Activated naive CD4-positive, alpha-beta T cell treated with anti-CD3 and anti-CD28 coated beads, Interleukin-2, amount 10 ng/mL, durations not matched to agents 7 days and 5 days (primary cell): ENCODE results near the gene TUBGCP3.
"Not testable (repeated sequence)": the region's sequence is repeated elsewhere in the genome, so short reads cannot be mapped to it uniquely, and the experiment has no call there.

Experiments used
- CTCF ChIA-PET: fragments of 350-600 bp; sonication (Branson Sonifier 250); formaldehyde crosslinking; loops from one replicate; lab custom pipeline; 2021; ENCODE audit warnings: antibody characterized with exemption; lab: Charles Lee
- DNase-seq: peaks from one replicate; pipeline ENCODE4 v3.0.0-alpha.2; 2020
- H3K27ac Mint-ChIP-seq: one replicate; pipeline ENCODE4 v1.8.0; 2021; ENCODE audit warnings: mild to moderate bottlenecking, moderate library complexity, mixed read lengths
- H3K27me3 Mint-ChIP-seq: one replicate; pipeline ENCODE4 v1.8.0; 2021; ENCODE audit warnings: mild to moderate bottlenecking, mixed read lengths
- H3K36me3 Mint-ChIP-seq: one replicate; pipeline ENCODE4 v1.8.0; 2021; ENCODE audit warnings: mixed read lengths
- H3K4me1 Mint-ChIP-seq: one replicate; pipeline ENCODE4 v1.8.0; 2021; ENCODE audit warnings: mixed read lengths
- H3K4me3 Mint-ChIP-seq: one replicate; pipeline ENCODE4 v1.8.0; 2021; ENCODE audit warnings: mild to moderate bottlenecking, moderate library complexity, mixed read lengths
- H3K9me3 Mint-ChIP-seq: one replicate; pipeline ENCODE4 v1.8.0; 2021; ENCODE audit warnings: mixed read lengths

The TUBGCP3 gene

DNA sequence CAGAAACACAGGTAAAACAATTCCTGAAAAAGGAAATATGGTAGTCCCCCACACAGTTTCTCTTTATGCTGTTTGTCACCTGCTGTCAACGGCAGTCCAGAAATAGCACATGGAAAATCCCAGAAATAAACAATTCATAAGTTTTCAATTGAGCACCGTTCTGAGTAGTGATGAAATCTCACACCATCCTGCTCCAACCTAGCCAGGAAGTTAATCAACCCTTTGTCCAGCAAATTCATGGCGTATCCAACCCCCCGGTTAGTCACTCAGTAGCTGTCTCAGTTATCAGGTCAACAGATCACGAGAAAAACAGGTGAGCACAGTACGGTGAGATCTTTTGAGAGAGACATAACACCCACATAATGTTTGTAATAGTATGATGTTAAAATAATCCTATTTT lies 74.2 kb downstream of the TUBGCP3 start:
- no peak for DNase-seq
- H3K4me3 Mint-ChIP-seq, result no peak overlapping the region
- H3K4me1 Mint-ChIP-seq, result no peaks in the 10 kb centered on the region
- H3K9me3 Mint-ChIP-seq, result no peaks in the 10 kb centered on the region
- H3K27me3 Mint-ChIP-seq, result no peaks in the 10 kb centered on the region
- H3K36me3 Mint-ChIP-seq, result peaks cover 23% of the 10 kb centered on the region
- CTCF ChIA-PET, result interaction anchor here (1.1 kb wide), 1 partner anchor 8 kb away, joined by 3 read pairs; no protein-coding TSS in a partner anchor
- H3K27ac Mint-ChIP-seq, result no peak overlapping the region

DNA sequence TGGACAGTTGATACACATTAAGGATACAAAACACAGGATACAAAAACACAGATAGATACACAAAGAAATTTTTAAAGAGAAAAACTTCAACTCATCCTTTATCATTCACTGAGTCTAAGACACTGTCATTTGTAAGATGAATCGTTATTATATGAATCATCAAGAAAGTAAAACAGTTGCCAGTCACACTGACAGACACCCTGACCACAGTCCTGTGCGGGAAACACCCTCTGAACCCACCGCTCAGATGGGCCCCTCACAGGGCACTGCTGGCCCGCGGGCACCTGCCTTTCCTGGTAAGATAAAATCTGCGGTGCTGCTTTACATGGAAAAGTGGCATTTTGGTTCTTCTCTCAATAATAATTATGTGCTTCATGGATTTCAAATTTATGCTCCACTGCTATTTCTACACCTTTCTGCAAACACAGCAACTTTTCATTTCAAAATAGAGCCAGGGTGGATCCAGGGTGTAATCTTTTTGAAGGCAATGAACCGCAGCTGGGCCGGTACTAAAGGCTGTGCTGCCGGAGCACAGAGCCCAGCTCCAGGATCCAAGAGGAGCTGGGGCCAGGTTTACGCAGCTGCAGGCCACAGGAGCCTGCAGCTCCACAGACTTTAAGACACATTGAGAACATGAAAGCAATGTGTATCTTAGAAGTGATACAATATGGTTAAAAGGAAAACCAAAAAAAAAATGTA lies 76.8 kb downstream of the TUBGCP3 start:
- Mint-ChIP-seq H3K27ac (no peak overlapping the region), H3K4me1 (no peaks in the 10 kb centered on the region), H3K36me3 (peaks cover 33% of the 10 kb centered on the region), H3K4me3 (no peak overlapping the region), H3K9me3 (no peaks in the 10 kb centered on the region), H3K27me3 (no peaks in the 10 kb centered on the region)
- DNase-seq, result no peak
- CTCF ChIA-PET, result interaction anchor here (2.2 kb wide), 1 partner anchor 95 kb away, joined by 7 read pairs; no protein-coding TSS in a partner anchor

DNA sequence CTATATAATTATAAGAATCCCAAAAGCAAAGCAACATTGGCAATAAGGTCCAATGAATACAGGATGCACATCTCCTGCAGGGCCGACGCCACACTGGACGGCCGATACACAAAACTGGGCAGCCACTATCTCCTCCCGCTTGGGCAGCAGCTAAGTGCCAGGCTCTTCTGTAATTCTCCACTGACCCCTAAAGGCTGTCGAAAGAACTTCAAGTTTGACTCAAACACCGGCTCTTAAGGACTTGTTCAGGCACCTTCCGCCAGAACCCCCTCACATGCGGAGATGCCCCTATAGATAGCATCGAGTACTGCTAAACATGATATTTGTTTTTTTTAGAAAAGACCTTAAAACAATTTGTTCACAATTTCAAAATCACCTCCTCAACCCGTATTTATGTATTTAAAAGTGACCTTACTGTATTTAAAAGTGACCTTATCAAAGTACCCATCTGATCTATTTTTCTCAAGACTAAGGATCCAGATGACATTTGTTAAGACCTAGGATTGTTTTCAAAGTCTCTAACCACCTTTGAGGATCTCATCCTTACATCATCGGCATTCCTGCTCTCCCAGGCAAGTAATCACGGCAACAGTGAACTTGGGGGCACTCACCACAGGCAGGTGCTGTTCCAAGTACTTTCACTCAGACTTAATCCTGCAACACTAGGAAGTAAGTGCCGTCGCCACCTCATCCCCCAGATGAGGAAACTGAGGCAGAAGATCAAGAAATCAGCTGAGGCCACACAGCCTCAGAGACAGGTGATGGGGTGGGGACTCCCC lies 77.8 kb downstream of the TUBGCP3 start:
- Mint-ChIP-seq H3K4me3 (no peak overlapping the region), H3K36me3 (peaks cover 33% of the 10 kb centered on the region), H3K4me1 (no peaks in the 10 kb centered on the region), H3K27ac (no peak overlapping the region), H3K27me3 (no peaks in the 10 kb centered on the region), H3K9me3 (no peaks in the 10 kb centered on the region)
- CTCF ChIA-PET, result interaction anchor here (0.6 to 2.2 kb wide), 3 partner anchors 13 to 96 kb away, joined by 3 to 7 read pairs (median 5); no protein-coding TSS in a partner anchor
- no peak for DNase-seq

DNA sequence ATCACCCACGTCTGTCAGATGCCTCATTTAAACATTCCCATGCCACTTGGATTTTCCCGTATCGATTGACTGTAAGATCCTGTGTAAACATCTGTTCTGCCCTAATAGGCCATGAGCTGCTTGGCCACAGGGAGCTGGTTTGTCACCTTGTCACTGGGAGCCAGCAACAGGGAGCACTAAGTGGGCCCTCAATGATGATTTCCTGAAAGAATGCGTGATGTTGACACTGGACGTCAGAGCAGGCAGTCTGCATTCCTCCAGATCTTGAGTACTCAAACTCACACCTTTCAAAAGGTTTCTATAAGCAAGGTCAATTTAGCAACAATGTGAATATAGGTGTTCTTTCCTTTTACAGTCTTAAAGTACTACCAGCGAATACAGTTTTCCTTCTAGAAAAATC lies 78.8 kb downstream of the TUBGCP3 start:
- Mint-ChIP-seq H3K27me3 (no peaks in the 10 kb centered on the region), H3K4me3 (no peak overlapping the region), H3K4me1 (no peaks in the 10 kb centered on the region), H3K9me3 (no peaks in the 10 kb centered on the region), H3K27ac (no peak overlapping the region), H3K36me3 (peaks cover 32% of the 10 kb centered on the region)
- no peak for DNase-seq
- CTCF ChIA-PET, result no interaction called here

DNA sequence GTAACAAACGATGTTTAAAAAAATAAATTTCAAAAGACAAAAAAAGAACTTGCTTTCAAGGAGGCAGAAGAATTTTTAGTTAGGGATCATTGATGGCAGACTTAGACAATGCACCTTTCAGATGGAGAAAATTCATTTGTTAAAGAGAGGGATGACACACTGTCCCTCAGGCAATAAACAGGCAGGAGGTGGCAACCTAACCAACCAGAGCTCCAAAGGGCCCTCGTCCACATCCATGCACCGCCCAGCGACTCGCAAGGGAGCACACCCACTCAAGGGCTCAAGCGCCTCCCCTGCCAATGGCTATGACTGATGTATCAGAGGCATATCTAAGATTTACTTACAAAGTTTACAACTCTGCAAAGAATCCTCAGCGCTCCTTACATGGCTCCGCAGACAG lies 81.9 kb downstream of the TUBGCP3 start:
- no peaks in the 10 kb centered on the region for H3K4me1 Mint-ChIP-seq
- H3K36me3 Mint-ChIP-seq, result peaks cover 40% of the 10 kb centered on the region
- H3K27ac Mint-ChIP-seq, result no peak overlapping the region
- no peak overlapping the region for H3K4me3 Mint-ChIP-seq
- no peak for DNase-seq
- H3K9me3 Mint-ChIP-seq, result no peaks in the 10 kb centered on the region
- CTCF ChIA-PET, result no interaction called here
- H3K27me3 Mint-ChIP-seq, result no peaks in the 10 kb centered on the region

DNA sequence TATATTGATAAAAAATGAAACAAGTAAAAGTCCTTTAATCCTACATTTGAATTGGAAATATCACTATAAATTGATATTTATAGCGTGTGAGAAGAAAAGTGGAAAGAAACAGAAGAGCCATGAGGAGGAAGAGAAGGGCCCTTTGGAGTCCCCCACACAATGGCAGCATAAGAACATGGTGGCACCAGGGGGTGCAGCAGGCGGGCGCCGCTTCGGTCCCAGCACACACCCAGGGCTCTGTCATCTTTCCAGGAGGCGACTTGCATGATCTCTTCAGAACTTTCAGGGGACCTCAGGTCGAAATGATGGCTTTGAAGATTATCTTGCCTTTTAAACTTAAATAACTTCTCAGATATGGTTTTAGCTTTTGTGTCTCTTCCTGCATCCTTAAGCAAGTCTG lies 91.8 kb downstream of the TUBGCP3 start:
- Mint-ChIP-seq H3K27me3 (no peaks in the 10 kb centered on the region), H3K36me3 (peaks cover 29% of the 10 kb centered on the region)

DNA sequence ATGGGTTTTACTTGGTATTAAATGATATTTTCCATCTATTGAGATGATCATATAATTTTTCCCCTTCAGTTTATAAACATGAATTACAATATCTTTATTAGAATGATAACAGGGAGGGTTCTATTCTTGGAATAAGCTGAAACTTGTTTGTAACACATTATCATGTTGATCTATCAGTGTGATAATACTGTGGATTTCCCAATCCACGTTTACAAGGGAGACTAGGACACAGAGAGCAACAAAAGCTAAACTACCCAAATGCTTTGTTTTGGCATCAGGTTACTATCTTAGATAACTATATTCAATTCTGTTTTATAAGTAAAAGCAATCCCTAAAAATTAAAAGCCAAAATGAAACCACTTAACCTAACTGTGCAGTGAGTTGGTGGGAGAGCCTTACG lies 92.5 kb downstream of the TUBGCP3 start:
- H3K27me3 Mint-ChIP-seq, result no peaks in the 10 kb centered on the region
- H3K4me3 Mint-ChIP-seq, result no peak overlapping the region
- H3K36me3 Mint-ChIP-seq, result peaks cover 28% of the 10 kb centered on the region
- H3K9me3 Mint-ChIP-seq, result no peaks in the 10 kb centered on the region
- peaks cover 4% of the 10 kb centered on the region for H3K4me1 Mint-ChIP-seq
- CTCF ChIA-PET, result no interaction called here
- DNase-seq, result no peak
- H3K27ac Mint-ChIP-seq, result no peak overlapping the region

More for the DNA sequence above, 91.8 kb downstream of the TUBGCP3 start:
- CTCF ChIA-PET, result interaction anchor here (0.7 kb wide), 1 partner anchor 115 kb away, joined by 3 read pairs; no protein-coding TSS in a partner anchor
- no peak for DNase-seq
- Mint-ChIP-seq H3K9me3 (no peaks in the 10 kb centered on the region), H3K4me3 (no peak overlapping the region), H3K4me1 (peaks cover 4% of the 10 kb centered on the region), H3K27ac (no peak overlapping the region)

DNA sequence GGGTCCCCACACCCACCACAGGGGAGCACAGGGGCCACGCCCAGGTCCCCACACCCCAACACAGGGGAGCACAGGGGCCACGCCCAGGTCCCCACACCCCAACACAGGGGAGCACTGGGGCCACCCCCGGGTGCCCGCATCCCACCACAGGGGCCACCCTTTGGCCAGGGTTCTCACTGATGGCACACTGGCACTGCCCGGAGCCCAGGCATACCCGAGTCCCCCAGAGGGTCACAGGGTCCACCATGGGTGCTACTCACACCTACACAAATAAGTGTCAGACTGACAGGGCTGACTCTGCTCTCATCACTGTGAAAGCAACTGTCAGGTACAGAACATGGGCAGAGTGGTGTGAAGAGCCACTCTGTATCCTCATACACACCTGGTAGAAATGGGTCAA lies 98.8 kb downstream of the TUBGCP3 start:
- CTCF ChIA-PET, result no interaction called here
- peaks cover 24% of the 10 kb centered on the region for H3K36me3 Mint-ChIP-seq
- peaks cover 7% of the 10 kb centered on the region for H3K4me1 Mint-ChIP-seq
- no peak for DNase-seq
- no peaks in the 10 kb centered on the region for H3K27me3 Mint-ChIP-seq
- no peak overlapping the region for H3K4me3 Mint-ChIP-seq
- no peaks in the 10 kb centered on the region for H3K9me3 Mint-ChIP-seq
- H3K27ac Mint-ChIP-seq, result no peak overlapping the region

DNA sequence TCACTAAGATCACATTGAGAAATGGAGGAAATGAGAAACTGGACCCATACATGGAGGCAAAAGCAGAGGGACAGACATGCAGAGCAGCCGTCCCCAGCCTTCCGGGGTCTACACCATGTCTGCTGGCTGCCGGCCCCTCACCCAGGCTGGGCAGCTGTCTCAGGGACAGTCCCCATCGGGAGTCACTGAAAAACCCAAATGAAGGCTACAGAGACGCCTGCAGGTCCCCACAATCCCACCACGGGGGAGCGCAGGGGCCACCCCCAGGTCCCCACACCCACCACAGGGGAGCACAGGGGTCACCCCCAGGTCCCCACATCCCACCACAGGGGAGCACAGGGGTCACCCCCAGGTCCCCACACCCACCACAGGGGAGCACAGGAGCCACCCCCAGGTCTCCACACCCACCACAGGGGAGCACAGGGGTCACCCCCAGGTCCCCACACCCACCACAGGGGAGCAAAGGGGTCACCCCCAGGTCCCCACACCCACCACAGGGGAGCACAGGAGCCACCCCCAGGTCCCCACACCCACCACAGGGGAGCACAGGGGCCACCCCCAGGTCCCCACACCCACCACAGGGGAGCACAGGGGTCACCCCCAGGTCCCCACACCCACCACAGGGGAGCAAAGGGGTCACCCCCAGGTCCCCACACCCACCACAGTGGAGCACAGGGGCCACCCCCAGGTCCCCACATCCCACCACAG lies 99.5 kb downstream of the TUBGCP3 start:
- H3K27ac Mint-ChIP-seq, H3K27me3 Mint-ChIP-seq, DNase-seq, CTCF ChIA-PET, H3K9me3 Mint-ChIP-seq, H3K4me3 Mint-ChIP-seq, H3K4me1 Mint-ChIP-seq: not testable (repeated sequence)
- H3K36me3 Mint-ChIP-seq, result peaks cover 24% of the 10 kb centered on the region

DNA sequence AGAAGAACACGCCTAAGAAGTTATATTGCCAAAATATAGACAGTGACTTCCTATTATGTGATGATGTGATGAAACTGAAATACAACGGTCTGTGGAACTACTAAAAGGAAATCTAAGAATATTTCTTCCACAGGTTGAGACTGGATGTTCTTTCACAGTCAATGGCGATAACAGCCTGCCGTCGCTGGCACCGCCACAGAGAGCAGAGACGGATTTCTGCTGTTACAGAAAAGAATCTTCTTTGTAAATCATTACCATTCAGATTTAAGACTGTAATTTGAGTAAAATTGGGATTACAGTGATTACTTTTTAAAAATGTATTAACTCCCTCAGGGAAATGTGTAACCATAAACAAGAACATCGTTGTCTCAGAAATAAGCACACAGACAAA lies 100.8 kb downstream of the TUBGCP3 start:
- Mint-ChIP-seq H3K9me3 (no peaks in the 10 kb centered on the region), H3K27me3 (no peaks in the 10 kb centered on the region), H3K4me1 (peaks cover 7% of the 10 kb centered on the region), H3K27ac (no peak overlapping the region), H3K4me3 (no peak overlapping the region), H3K36me3 (peaks cover 24% of the 10 kb centered on the region)
- CTCF ChIA-PET, result no interaction called here
- DNase-seq, result no peak

DNA sequence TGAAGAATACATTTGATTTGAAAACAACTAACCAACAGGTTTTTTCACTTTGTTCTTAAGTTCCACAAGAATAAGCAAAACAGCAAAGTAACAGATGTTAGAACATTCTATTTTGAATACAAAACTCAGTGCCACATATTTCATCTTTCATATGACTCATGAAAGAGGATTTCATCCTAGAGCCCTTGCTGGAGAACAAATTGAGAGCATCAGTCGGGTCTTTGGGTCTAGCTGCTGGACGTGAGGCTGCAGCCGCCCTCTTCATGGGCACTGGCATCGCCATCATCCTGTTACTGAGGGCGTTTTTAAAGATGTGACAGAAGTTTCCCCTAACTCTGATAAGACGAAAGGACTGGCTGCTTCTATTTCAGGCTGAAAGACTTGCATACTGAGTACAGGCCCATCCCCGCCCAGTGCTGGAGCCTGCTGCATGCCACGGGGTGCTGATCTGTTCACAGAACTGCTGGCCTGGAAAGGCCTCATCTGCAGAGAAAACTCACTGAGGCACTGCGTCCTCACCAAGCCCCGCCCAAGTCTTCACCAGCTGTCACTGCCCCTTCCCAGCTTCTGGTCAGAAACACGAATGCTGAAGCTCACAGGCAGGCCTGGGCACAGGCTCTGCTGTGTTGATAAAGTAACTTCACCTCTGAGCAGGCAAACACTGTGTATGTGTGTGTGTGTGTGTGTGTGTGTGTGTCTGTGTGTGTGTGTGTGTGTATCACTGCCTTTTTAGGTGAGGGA lies 101.4 kb downstream of the TUBGCP3 start:
- Mint-ChIP-seq H3K36me3 (peaks cover 24% of the 10 kb centered on the region), H3K27ac (no peak overlapping the region), H3K4me3 (no peak overlapping the region), H3K27me3 (no peaks in the 10 kb centered on the region), H3K9me3 (no peaks in the 10 kb centered on the region), H3K4me1 (peaks cover 6% of the 10 kb centered on the region)
- CTCF ChIA-PET, result no interaction called here
- DNase-seq, result no peak

DNA sequence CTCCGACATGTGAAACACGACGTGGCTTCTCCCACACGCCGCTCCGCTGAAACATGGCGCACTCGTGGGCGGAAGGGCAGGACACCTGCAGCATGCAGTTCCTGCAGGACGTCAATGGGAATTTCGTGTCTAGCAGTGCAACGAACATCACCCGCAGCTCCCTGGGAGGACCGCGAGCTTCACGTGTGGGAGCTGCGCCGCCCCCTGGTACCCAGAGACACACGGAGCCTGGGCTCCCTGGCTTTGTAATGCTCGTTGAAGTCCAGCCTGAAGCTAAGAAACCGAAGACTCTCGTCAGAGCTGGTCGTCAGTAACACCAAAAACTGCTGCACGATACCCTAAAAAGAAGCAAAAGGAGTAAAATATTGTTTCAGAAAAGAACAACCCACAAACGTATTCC lies 102.1 kb downstream of the TUBGCP3 start:
- DNase-seq, H3K9me3 Mint-ChIP-seq, CTCF ChIA-PET, H3K4me1 Mint-ChIP-seq, H3K4me3 Mint-ChIP-seq, H3K27ac Mint-ChIP-seq, H3K27me3 Mint-ChIP-seq: not testable (repeated sequence)
- peaks cover 22% of the 10 kb centered on the region for H3K36me3 Mint-ChIP-seq

DNA sequence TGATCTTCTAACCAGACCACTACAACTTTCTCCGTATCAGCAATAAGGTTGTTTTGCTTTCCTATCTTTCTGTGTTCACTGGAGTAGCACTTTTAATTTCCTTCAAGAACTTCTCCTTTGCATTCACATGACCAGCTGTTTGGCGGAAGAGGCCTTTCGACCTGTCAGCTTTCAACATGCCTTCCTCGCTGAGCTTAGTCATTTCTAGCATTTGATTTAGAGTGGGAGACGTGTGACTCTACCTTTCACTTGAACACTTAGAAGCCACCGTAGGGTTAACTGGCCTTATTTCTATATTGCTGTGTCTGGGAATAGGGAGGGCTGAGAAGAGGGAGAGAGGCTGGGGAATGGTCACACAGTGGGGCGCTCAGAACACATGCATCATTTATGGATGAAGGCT lies 104.7 kb downstream of the TUBGCP3 start:
- H3K4me3 Mint-ChIP-seq, result no peak overlapping the region
- CTCF ChIA-PET, result no interaction called here
- peaks cover 17% of the 10 kb centered on the region for H3K36me3 Mint-ChIP-seq
- no peak for DNase-seq
- no peaks in the 10 kb centered on the region for H3K4me1 Mint-ChIP-seq
- no peak overlapping the region for H3K27ac Mint-ChIP-seq
- no peaks in the 10 kb centered on the region for H3K27me3 Mint-ChIP-seq
- no peaks in the 10 kb centered on the region for H3K9me3 Mint-ChIP-seq

DNA sequence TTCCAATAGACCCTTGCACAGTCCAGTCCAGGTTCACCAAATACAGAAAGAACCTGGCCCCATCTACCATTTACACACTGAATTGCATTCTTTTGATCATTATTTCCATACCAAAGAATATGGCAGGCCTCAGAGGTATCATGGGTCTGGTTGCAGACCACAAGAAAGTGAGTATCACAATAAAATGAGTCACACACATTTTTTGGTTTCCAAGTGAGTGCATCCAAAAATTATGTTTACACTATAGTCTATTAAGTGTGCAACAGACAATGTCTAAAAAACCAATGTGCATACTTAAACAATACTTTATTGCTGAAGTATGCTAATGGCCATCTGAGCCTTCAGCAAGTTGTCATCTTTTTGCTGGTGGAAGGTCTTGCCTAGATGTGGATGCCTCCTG lies 106.5 kb downstream of the TUBGCP3 start:
- H3K9me3 Mint-ChIP-seq, result no peaks in the 10 kb centered on the region
- no peaks in the 10 kb centered on the region for H3K27me3 Mint-ChIP-seq
- H3K4me1 Mint-ChIP-seq, result no peaks in the 10 kb centered on the region
- H3K36me3 Mint-ChIP-seq, result peaks cover 11% of the 10 kb centered on the region
- H3K4me3 Mint-ChIP-seq, result no peak overlapping the region
- CTCF ChIA-PET, result no interaction called here
- no peak for DNase-seq
- H3K27ac Mint-ChIP-seq, result no peak overlapping the region
